HCT116 (cell line): ENCODE data around the gene POP5. TPM values are rescaled to one million over a fixed set of nuclear protein-coding genes. Genes with fewer than 3 reads are reported as not detected.

ENCODE experiments used
- ATAC-seq: fragments of 200-7000 bp; cut with Tn5 transposase; 2 replicates; pipeline ENCODE4 v1.9.1; 2020; ENCODE audit warnings: mild to moderate bottlenecking, moderate library complexity
- BruUV-seq: library from RNA; stranded (reverse); fragments of 400-500 nt; replicated peaks from 2 replicates; lab custom pipeline; 2021; lab: Mats Ljungman, UMichigan
- CTCF ChIA-PET: fragments of 300-600 bp; sonication (Branson Sonifier 250); formaldehyde crosslinking; loops from one replicate; lab custom pipeline; 2021; ENCODE audit warnings: antibody characterized with exemption; lab: Charles Lee
- POLR2A ChIA-PET: fragments of 300-600, 350-600 bp; sonication (Branson Sonifier 250); formaldehyde crosslinking; loops from one replicate; lab custom pipeline; 2021; ENCODE audit warnings: antibody characterized with exemption; lab: Charles Lee
- RAD21 ChIA-PET, 2 experiments: fragments of 300-600 bp; sonication (Branson Sonifier 250); formaldehyde crosslinking; loops; one replicate each; lab custom pipeline; 2023; ENCODE audit warnings: low total read pairs in 2 of 2; ENCODE audit not compliant: uncharacterized antibody in 2 of 2, unreplicated experiment in 2 of 2, low non-redundant PET in 1 of 2; lab: Charles Lee
- DNase-seq: peaks from one replicate; pipeline ENCODE4 v3.0.0-alpha.2; 2010; ENCODE audit warnings: low read depth, low spot score
- H2AFZ ChIP-seq: fragments of 200-600 bp; shearing (Covaris generic), sonication (generic); 2 replicates; pipeline ENCODE4 v1.6.1; 2017; ENCODE audit warnings: low read depth, mixed run types, mixed read lengths, antibody characterized with exemption, low read length; ENCODE audit not compliant: poor library complexity, severe bottlenecking
- H3K27ac ChIP-seq: 2 replicates; pipeline ENCODE4 v1.5.1; 2012; ENCODE audit warnings: low read depth, low read length
- H3K27me3 ChIP-seq: fragments of 200-600 bp; sonication (generic); 2 replicates; pipeline ENCODE4 v1.6.1; 2016; ENCODE audit warnings: mixed run types, low read length, mixed read lengths; ENCODE audit not compliant: insufficient read depth
- H3K36me3 ChIP-seq, 2 experiments: fragments of 200-500 bp in 1 of 2; fragments of 200-600 bp in 1 of 2; sonication (Bioruptor generic) in 1 of 2; sonication (generic) in 1 of 2; 2 replicates each; pipeline versions ENCODE4 v1.5.1 to v1.6.1; 2014 to 2016; ENCODE audit warnings: low read length in 2 of 2, inconsistent platforms in 1 of 2, mixed read lengths in 1 of 2, mixed run types in 1 of 2; ENCODE audit not compliant: insufficient read depth in 2 of 2, control insufficient read depth in 1 of 2
- H3K4me1 ChIP-seq, 2 experiments: fragments of 200-600 bp in 1 of 2; sonication (generic) in 1 of 2; 2 replicates each; pipeline versions ENCODE4 v1.5.1 to v1.6.1; 2012 to 2017; ENCODE audit warnings: low read length in 2 of 2, inconsistent platforms in 1 of 2, mild to moderate bottlenecking in 1 of 2, mixed read lengths in 1 of 2, mixed run types in 1 of 2, moderate library complexity in 1 of 2; ENCODE audit not compliant: insufficient read depth in 2 of 2, control insufficient read depth in 1 of 2
- H3K4me2 ChIP-seq: fragments of 200-600 bp; sonication (generic); 2 replicates; pipeline ENCODE4 v1.6.1; 2017; ENCODE audit warnings: mixed run types, low read length, mixed read lengths
- H3K4me3 ChIP-seq, 2 experiments: fragments of 200-600 bp in 1 of 2; sonication (generic) in 1 of 2; replicated peaks in 1 of 2; 2 replicates each; pipeline ENCODE4 v1.5.1; 2011 to 2016; ENCODE audit warnings: low read length in 2 of 2, control low read depth in 1 of 2, low read depth in 1 of 2, mild to moderate bottlenecking in 1 of 2, mixed read lengths in 1 of 2, mixed run types in 1 of 2
- H3K79me2 ChIP-seq: fragments of 200-600 bp; sonication (generic); 2 replicates; pipeline ENCODE4 v1.6.1; 2017; ENCODE audit warnings: mild to moderate bottlenecking, mixed run types, low read length, moderate library complexity, mixed read lengths; ENCODE audit not compliant: insufficient read depth
- H3K9ac ChIP-seq: fragments of 200-600 bp; sonication (generic); 2 replicates; pipeline ENCODE4 v1.6.1; 2016; ENCODE audit warnings: low read length, mixed read lengths
- H3K9me2 ChIP-seq: fragments of 200-600 bp; sonication (generic), shearing (Covaris generic); 2 replicates; pipeline ENCODE4 v1.6.1; 2017; ENCODE audit warnings: mixed run types, mild to moderate bottlenecking, moderate library complexity; ENCODE audit not compliant: insufficient read depth
- H3K9me3 ChIP-seq, 2 experiments: fragments of 200-500 bp in 1 of 2; fragments of 200-600 bp in 1 of 2; sonication (Bioruptor generic) in 1 of 2; sonication (generic) in 1 of 2; 2 replicates each; pipeline ENCODE4 v1.6.1; 2014 to 2017; ENCODE audit warnings: low read length in 2 of 2, mixed read lengths in 2 of 2, inconsistent platforms in 1 of 2, low read depth in 1 of 2, mild to moderate bottlenecking in 1 of 2, mixed run types in 1 of 2, moderate library complexity in 1 of 2; ENCODE audit not compliant: control insufficient read depth in 1 of 2, insufficient read depth in 1 of 2
- H4K20me1 ChIP-seq: fragments of 200-600 bp; sonication (generic), shearing (Covaris generic); 2 replicates; pipeline ENCODE4 v1.6.1; 2017; ENCODE audit warnings: mixed run types, mild to moderate bottlenecking, moderate library complexity; ENCODE audit not compliant: insufficient read depth
- EZH2 ChIP-seq: fragments of 200-600 bp; sonication (generic); IDR thresholded peaks from 2 replicates; pipeline ENCODE4 v1.6.1; 2017; ENCODE audit warnings: antibody characterized with exemption, mixed run types
- POLR2A ChIP-seq: IDR thresholded peaks from 2 replicates; pipeline ENCODE4 v1.7.0; 2011; ENCODE audit warnings: borderline replicate concordance; ENCODE audit not compliant: insufficient read depth, insufficient read length; ENCODE audit errors: extremely low read depth
- POLR2AphosphoS5 ChIP-seq: IDR thresholded peaks from 2 replicates; pipeline ENCODE4 v1.6.1; 2011; ENCODE audit warnings: mild to moderate bottlenecking, low read depth, low read length, moderate library complexity
- RAD21 ChIP-seq: IDR thresholded peaks from 2 replicates; pipeline ENCODE4 v1.6.1; 2012; ENCODE audit warnings: low read depth, mild to moderate bottlenecking
- YY1 ChIP-seq: IDR thresholded peaks from 2 replicates; pipeline ENCODE4 v1.6.1; 2011; ENCODE audit warnings: low read length, low read depth, moderate library complexity, mild to moderate bottlenecking; ENCODE audit not compliant: insufficient replicate concordance; ENCODE audit errors: extremely low read depth
- ZFX ChIP-seq: fragments of 450-650 bp; IDR thresholded peaks from 2 replicates; pipeline ENCODE4 v1.6.1; 2017
- intact Hi-C: fragments of 100-400 bp; cut with micrococcal nuclease; formaldehyde crosslinking; loops from 2 replicates; pipeline ENCODE4 v1.10.0; 2022
- total RNA-seq: library from RNA; stranded (reverse); gene quantifications from one replicate; pipeline ENCODE4 v1.2.1, GENCODE V29; 2021; ENCODE audit not compliant: unreplicated experiment
- TF ChIP-seq, protein P1 (sequence below): IDR thresholded peaks from 2 replicates; pipeline ENCODE4 v1.6.1; 2012; ENCODE audit warnings: low read depth
- TF ChIP-seq, protein P2 (sequence below): IDR thresholded peaks from 2 replicates; pipeline ENCODE4 v1.6.1; 2011; ENCODE audit warnings: mild to moderate bottlenecking, low read length, moderate library complexity; ENCODE audit not compliant: insufficient replicate concordance; ENCODE audit errors: extremely low read depth
- TF ChIP-seq, protein P3 (sequence below), 3 experiments: fragments of 200-600 bp in 1 of 3; sonication (generic) in 1 of 3; IDR thresholded peaks in 2 of 3; conservative IDR thresholded peaks in 1 of 3; 2 replicates each; pipeline ENCODE4 v1.5.1; 2012 to 2017; ENCODE audit warnings: low read depth in 2 of 3, low read length in 2 of 3, antibody characterized with exemption in 1 of 3, borderline replicate concordance in 1 of 3, control low read depth in 1 of 3, mild to moderate bottlenecking in 1 of 3, mixed read lengths in 1 of 3, mixed run types in 1 of 3, moderate library complexity in 1 of 3; ENCODE audit not compliant: insufficient read depth in 1 of 3
- TF ChIP-seq, protein P4 (sequence below): IDR thresholded peaks from 2 replicates; pipeline ENCODE4 v1.6.1; 2012

Gene POP5
- total RNA-seq, 1 experiment from 2014 or later: 66.9 TPM

DNA sequence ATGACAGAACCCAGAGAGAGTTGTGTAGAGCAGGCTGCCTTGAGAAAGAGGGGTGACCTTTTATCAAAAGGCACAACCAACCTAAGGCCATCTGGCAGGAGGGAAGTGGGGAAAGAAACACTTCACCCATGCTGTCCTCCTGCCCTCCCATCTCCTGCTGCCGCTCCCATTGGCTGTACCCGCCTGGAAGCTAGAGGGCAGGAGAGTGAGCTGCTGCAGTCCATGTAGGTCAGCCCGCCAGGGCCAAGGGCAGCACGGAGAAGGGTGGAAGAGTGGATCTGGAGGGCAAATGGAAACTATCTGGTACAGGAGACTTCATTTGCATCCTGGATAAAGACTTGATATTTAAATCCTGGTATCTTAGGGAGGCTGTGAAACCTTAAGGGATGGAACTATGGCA lies 47.7 kb upstream of the POP5 start (continued):
- TF ChIP-seq, protein P1, sequence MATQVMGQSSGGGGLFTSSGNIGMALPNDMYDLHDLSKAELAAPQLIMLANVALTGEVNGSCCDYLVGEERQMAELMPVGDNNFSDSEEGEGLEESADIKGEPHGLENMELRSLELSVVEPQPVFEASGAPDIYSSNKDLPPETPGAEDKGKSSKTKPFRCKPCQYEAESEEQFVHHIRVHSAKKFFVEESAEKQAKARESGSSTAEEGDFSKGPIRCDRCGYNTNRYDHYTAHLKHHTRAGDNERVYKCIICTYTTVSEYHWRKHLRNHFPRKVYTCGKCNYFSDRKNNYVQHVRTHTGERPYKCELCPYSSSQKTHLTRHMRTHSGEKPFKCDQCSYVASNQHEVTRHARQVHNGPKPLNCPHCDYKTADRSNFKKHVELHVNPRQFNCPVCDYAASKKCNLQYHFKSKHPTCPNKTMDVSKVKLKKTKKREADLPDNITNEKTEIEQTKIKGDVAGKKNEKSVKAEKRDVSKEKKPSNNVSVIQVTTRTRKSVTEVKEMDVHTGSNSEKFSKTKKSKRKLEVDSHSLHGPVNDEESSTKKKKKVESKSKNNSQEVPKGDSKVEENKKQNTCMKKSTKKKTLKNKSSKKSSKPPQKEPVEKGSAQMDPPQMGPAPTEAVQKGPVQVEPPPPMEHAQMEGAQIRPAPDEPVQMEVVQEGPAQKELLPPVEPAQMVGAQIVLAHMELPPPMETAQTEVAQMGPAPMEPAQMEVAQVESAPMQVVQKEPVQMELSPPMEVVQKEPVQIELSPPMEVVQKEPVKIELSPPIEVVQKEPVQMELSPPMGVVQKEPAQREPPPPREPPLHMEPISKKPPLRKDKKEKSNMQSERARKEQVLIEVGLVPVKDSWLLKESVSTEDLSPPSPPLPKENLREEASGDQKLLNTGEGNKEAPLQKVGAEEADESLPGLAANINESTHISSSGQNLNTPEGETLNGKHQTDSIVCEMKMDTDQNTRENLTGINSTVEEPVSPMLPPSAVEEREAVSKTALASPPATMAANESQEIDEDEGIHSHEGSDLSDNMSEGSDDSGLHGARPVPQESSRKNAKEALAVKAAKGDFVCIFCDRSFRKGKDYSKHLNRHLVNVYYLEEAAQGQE: no peak
- no peak for TF ChIP-seq EZH2
- TF ChIP-seq RAD21: peak; percentile 20; the same call in 1 of the 2 replicates
- TF ChIP-seq, protein P2, sequence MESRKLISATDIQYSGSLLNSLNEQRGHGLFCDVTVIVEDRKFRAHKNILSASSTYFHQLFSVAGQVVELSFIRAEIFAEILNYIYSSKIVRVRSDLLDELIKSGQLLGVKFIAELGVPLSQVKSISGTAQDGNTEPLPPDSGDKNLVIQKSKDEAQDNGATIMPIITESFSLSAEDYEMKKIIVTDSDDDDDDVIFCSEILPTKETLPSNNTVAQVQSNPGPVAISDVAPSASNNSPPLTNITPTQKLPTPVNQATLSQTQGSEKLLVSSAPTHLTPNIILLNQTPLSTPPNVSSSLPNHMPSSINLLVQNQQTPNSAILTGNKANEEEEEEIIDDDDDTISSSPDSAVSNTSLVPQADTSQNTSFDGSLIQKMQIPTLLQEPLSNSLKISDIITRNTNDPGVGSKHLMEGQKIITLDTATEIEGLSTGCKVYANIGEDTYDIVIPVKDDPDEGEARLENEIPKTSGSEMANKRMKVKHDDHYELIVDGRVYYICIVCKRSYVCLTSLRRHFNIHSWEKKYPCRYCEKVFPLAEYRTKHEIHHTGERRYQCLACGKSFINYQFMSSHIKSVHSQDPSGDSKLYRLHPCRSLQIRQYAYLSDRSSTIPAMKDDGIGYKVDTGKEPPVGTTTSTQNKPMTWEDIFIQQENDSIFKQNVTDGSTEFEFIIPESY: no peak

DNA sequence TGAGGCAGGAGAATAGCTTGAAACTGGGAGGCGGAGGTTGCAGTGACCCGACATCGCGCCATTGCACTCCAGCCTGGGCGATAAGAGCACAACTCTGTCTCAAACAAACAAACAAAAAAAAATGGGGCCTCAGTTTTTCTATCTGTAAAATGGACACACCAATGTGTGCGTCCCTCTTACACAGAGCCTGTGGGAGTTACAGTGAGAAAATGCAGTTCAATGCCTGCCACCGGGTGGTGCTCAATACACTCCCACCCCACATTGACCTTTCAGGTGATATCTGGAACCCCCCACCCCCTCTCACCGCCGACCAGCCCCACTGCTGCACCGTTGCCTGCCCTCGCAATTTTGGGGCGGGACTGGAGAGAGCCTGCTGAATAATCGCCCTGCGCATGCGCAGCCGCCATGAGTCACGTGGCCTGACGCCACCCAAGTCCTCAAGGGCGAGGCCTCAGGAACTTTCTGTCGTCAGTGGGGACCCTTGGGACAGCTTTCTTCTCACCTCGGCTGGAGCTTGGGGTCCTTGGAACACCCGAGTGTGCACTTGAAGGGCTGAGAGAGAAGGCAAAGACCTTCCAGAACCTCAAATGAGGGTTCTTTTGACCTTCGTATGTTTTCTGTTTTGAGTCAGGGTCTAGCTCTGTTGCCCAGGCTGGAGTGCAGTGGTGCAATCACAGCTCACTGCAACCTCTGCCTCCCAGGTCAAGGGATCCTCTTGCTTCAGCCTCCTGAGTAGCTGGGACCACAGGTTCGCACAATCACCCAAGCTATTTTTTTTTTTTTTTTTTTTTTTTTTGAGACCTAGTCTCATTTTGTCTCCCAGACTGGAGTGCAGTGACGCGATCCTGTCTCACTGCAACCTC lies 44.6 kb upstream of the POP5 start:
- DNase-seq: peak; percentile 54
- Histone ChIP-seq H3K9ac (no peak overlapping the region), H3K36me3 (no peaks in the 10 kb centered on the region), H3K9me2 (no peaks in the 10 kb centered on the region), H3K9me3 (no peaks in the 10 kb centered on the region), H3K4me1 (peaks cover 3 to 15% of the 10 kb centered on the region in 2 experiments; a peak in 2 of 4 replicates), H3K27me3 (no peaks in the 10 kb centered on the region), H3K4me3 (no peak overlapping the region), H4K20me1 (no peaks in the 10 kb centered on the region), H3K27ac (no peak overlapping the region), H2AFZ (peak overlapping the region; percentile 79), H3K4me2 (peak overlapping the region; percentile 36), H3K79me2 (no peaks in the 10 kb centered on the region)
- BruUV-seq: TSS peak; percentile 86
- ChIA-PET RAD21 (no interaction called here), CTCF (no interaction called here), POLR2A (no interaction called here)
- TF ChIP-seq POLR2AphosphoS5: 0 out of 2 replicates have a peak, but pooled peaks have one; percentile 49
- TF ChIP-seq, protein P3, sequence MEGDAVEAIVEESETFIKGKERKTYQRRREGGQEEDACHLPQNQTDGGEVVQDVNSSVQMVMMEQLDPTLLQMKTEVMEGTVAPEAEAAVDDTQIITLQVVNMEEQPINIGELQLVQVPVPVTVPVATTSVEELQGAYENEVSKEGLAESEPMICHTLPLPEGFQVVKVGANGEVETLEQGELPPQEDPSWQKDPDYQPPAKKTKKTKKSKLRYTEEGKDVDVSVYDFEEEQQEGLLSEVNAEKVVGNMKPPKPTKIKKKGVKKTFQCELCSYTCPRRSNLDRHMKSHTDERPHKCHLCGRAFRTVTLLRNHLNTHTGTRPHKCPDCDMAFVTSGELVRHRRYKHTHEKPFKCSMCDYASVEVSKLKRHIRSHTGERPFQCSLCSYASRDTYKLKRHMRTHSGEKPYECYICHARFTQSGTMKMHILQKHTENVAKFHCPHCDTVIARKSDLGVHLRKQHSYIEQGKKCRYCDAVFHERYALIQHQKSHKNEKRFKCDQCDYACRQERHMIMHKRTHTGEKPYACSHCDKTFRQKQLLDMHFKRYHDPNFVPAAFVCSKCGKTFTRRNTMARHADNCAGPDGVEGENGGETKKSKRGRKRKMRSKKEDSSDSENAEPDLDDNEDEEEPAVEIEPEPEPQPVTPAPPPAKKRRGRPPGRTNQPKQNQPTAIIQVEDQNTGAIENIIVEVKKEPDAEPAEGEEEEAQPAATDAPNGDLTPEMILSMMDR (IDR thresholded peaks at IDR 0.05 in 2 of 3, conservative IDR thresholded peaks at IDR 0.05 in 1 of 3; ENCODE audit: borderline replicate concordance in 1 of 3, insufficient read depth in 1 of 3, low read depth in 2 of 3, low read length in 2 of 3): peak in 2 of 3 experiments; percentile 9 to 27; a peak in 2 of 6 replicates
- TF ChIP-seq YY1: peak; percentile 40
- TF ChIP-seq ZFX: no peak
- TF ChIP-seq POLR2A: peak; percentile 30
- TF ChIP-seq, protein P4, sequence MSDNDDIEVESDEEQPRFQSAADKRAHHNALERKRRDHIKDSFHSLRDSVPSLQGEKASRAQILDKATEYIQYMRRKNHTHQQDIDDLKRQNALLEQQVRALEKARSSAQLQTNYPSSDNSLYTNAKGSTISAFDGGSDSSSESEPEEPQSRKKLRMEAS: peak; percentile 81
- peak; percentile 90 for ATAC-seq
- intact Hi-C loops: no loop called here
